ENCODE measurements around the gene LMO2. TPM values are rescaled to one million over a fixed set of nuclear protein-coding genes. Genes with fewer than 3 reads are reported as not detected.
"Not testable (repeated sequence)": the region's sequence is repeated elsewhere in the genome, so short reads cannot be mapped to it uniquely, and the experiment has no call there.

LMO2 gene
- total RNA-seq, 1 donor from 2014 or later, result 10.8 TPM

GRCh38 chr11:33827206-33827605, 64.7 kb downstream of the LMO2 start:
- DNase-seq (ENCODE audit: low spot score), result peak; percentile 12

- DNase-seq (ENCODE audit: low spot score), result no peak
Measured at GRCh38 chr11:33825854-33826560, 65.9 kb downstream of the LMO2 start.

DNA sequence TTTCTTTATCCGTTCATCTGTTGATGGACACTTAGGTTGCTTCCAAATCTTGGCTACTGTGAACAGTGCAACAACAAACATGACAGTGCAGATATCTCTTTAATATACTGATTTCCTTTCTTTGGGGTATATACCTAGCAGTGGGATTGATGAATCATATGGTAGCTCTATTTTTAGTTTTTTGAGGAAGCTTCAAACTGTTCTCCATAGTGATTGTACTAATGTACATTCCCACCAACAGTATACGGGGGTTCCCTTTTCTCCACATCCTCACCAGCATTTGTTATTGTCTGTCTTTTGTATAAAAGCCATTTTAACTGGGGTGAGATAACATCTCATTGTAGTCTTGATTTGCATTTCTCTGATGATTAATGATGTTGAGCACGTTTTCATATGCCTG, 68.9 kb downstream of the LMO2 start:
- not testable (repeated sequence) for DNase-seq (ENCODE audit: low spot score)

DNA sequence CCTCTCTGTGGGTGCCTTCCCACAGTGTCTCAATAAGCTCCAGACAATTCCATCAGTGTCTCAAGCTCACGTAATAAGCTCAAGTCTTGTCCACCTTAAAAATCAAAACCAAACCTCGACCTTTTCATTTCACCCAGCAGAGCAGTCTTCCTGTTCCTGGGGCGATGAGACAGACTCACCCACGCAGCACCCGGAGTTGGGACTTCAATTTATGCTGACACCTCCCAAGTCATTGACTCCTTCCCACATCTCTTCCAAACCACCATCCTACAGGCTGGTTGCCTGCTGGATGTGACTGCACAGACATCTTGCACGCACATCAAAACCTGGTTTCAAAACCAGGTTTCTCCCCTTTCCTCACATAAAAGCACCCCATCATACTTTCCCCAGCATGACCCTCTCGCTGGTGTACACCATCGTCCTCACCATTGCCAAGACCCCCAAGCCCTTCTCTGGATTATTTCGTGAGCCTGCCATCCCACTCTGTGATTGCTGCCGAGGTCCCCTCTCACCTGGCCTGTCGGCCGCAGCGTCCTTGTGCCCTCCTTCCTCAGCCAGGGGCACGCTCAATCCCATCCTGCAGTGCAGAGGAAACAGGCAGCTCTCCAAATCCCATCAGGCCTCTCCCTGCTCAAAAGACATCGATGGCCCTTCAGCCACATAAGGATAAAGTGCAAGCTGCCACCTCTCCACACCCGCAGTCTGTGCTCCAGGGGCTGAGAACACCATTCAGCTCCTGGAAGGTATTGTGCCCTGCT, 72.4 kb downstream of the LMO2 start:
- no peak for DNase-seq (ENCODE audit: low spot score)

Other genes starting within 250 kb of the LMO2 start
- 2.2 TPM for gene C11orf91, start 191.2 kb downstream of the LMO2 start, total RNA-seq (ENCODE audit: insufficient read depth, low replicate concordance)
- gene CD59, start 155.7 kb downstream of the LMO2 start, total RNA-seq (ENCODE audit: insufficient read depth, low replicate concordance), result 67.9 TPM
- gene FBXO3, start 117.6 kb downstream of the LMO2 start, total RNA-seq (ENCODE audit: insufficient read depth, low replicate concordance), result 61.6 TPM
- gene CAPRIN1, start 159.7 kb upstream of the LMO2 start, total RNA-seq (ENCODE audit: insufficient read depth, low replicate concordance), result 160 TPM
- 19.7 TPM for gene NAT10, start 213.6 kb upstream of the LMO2 start, total RNA-seq (ENCODE audit: insufficient read depth, low replicate concordance)